Activated CD4-positive, alpha-beta memory T cell treated with anti-CD3 and anti-CD28 coated beads for 36 hours (primary cell): Measurements from ENCODE around the gene GALNT2. TPM values are rescaled to one million over a fixed set of nuclear protein-coding genes. Genes with fewer than 3 reads are reported as not detected.
A peak's percentile ranks its signal among the peaks of the same experiment; 100 is the strongest.

ENCODE experiments used
- CTCF ChIA-PET: fragments of 350-600 bp; sonication (Branson Sonifier 250); formaldehyde crosslinking; loops from one replicate; lab custom pipeline; 2021; ENCODE audit warnings: antibody characterized with exemption, inconsistent platforms; lab: Charles Lee
- POLR2A ChIA-PET: fragments of 350-600 bp; sonication (Branson Sonifier 250); formaldehyde crosslinking; loops from one replicate; lab custom pipeline; 2021; ENCODE audit warnings: antibody characterized with exemption; lab: Charles Lee
- DNase-seq: peaks from one replicate; pipeline ENCODE4 v3.0.0-alpha.2; 2020
- H3K27ac Mint-ChIP-seq: one replicate; pipeline ENCODE4 v1.8.0; 2021; ENCODE audit warnings: mixed read lengths
- H3K27me3 Mint-ChIP-seq: one replicate; pipeline ENCODE4 v1.8.0; 2021; ENCODE audit warnings: mixed read lengths
- H3K36me3 Mint-ChIP-seq: one replicate; pipeline ENCODE4 v1.8.0; 2021; ENCODE audit warnings: mixed read lengths
- H3K4me1 Mint-ChIP-seq: one replicate; pipeline ENCODE4 v1.8.0; 2021; ENCODE audit warnings: low read depth, mixed read lengths
- H3K4me3 Mint-ChIP-seq: one replicate; pipeline ENCODE4 v1.8.0; 2021; ENCODE audit warnings: mild to moderate bottlenecking, mixed read lengths
- H3K9me3 Mint-ChIP-seq: one replicate; pipeline ENCODE4 v1.8.0; 2021; ENCODE audit warnings: mixed read lengths
- intact Hi-C: fragments of 100-400 bp; cut with micrococcal nuclease; formaldehyde crosslinking; loops from one replicate; pipeline ENCODE4 v1.15.1; 2023
- total RNA-seq, 2 experiments: library from RNA; stranded (reverse); gene quantifications; one replicate each; pipeline ENCODE4 v1.2.3, GENCODE V29; 2021

GALNT2 gene
- 10 to 100 TPM; 49.5 to 51.0 TPM for total RNA-seq

DNA sequence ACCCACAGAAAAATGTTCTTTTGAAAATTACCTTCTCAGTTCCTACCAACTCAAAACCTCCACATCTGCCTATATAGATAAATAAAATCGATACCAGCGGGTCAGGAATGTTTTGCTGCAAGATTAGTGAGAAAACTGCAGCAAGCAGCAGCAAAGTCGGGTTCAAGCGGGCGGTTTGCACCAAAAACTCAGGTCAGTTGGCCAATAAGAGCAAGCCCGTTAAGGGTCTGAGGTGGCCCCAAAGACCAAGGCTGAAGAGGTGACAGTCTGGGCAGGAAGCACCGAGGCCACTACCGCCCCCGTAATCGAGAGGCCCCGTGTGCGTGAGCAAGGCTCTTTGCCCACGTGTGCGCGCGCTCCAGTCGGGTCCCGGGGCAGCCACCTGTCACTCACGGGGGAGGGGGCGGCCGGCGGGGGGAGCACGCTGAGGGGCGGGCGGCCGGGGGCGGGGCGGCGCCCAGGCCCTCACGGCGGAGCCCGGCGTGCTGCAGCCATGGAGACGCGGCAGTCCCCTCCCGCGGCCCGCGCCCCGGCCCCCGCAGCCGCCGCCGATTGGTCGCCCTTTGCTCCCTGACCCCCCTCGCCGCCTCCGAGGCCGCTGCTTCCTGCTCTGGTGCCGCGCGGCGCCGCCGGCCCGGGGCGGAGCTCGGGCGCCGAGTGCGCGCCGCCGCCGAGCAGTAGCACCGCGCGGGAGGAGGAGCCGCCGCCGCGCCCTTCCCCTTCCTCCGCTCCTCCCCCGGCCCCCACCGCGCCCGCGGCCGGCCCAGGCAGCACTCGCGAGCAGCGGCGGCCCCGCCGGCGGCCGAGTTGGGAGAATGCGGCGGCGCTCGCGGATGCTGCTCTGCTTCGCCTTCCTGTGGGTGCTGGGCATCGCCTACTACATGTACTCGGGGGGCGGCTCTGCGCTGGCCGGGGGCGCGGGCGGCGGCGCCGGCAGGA, at the start of gene GALNT2:
Gene GALNT2 (plus strand): TSS at position 773 of the 939 bp plus-strand sequence. CDS start 43 bp downstream, at position 816.
- peak within 1 kb of the TSS; percentile 83 for H3K27ac Mint-ChIP-seq
- peaks cover 2% of the 10 kb centered on the region for H3K27me3 Mint-ChIP-seq
- DNase-seq: peak; percentile 92
- H3K4me1 Mint-ChIP-seq: peaks cover 37% of the 10 kb centered on the region
- peak within 1 kb of the TSS; percentile 86 for H3K4me3 Mint-ChIP-seq
- intact Hi-C loops: loop anchor here (1.0 to 5.0 kb wide), 5 partner anchors 36 to 911 kb away; partner anchors contain the start of genes ARV1 and TTC13
- H3K36me3 Mint-ChIP-seq: no peaks in the 10 kb centered on the region
- peaks cover 3% of the 10 kb centered on the region for H3K9me3 Mint-ChIP-seq
- CTCF ChIA-PET: interaction anchor here (1.0 kb wide), 1 partner anchor 43 kb away, joined by 3 read pairs; no protein-coding TSS in a partner anchor
- POLR2A ChIA-PET: interaction anchor here (0.9 to 2.1 kb wide), 5 partner anchors 17 to 56 kb away, joined by 3 to 8 read pairs (median 5); no protein-coding TSS in a partner anchor

DNA sequence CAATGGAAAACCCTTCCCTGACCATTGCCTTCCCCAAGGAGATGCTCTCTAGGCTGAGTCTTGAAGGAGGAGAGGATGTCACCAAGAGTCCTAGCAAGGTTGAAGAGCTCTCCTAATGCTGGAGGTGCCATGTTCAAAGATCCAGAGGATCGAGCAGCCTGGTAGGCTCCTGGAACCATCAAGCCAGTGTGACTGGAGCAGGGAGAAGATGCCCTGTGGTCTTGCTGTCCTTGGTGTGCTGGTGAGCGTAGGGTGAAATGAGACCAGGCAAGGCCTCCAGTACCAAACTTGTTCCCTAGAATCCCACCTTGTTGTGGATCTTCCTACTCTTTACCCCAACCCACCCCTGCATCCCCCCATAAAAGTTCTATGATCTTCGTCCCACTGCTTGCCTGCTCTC, 46.6 kb upstream of the GALNT2 start:
- Mint-ChIP-seq H3K9me3 (no peaks in the 10 kb centered on the region), H3K4me3 (no peak overlapping the region), H3K4me1 (no peaks in the 10 kb centered on the region), H3K36me3 (no peaks in the 10 kb centered on the region), H3K27ac (no peak overlapping the region), H3K27me3 (peaks cover 13% of the 10 kb centered on the region)
- CTCF ChIA-PET: no interaction called here
- intact Hi-C loops: no loop called here
- POLR2A ChIA-PET: no interaction called here
- no peak for DNase-seq

- Mint-ChIP-seq H3K27ac (no peak overlapping the region), H3K36me3 (no peaks in the 10 kb centered on the region), H3K9me3 (no peaks in the 10 kb centered on the region), H3K4me1 (no peaks in the 10 kb centered on the region), H3K4me3 (no peak overlapping the region), H3K27me3 (peaks cover 10% of the 10 kb centered on the region)
- POLR2A ChIA-PET: no interaction called here
- DNase-seq: no peak
- CTCF ChIA-PET: no interaction called here
- intact Hi-C loops: no loop called here
Measured at GRCh38 chr1:230022666-230023380, 44.2 kb upstream of the GALNT2 start.

DNA sequence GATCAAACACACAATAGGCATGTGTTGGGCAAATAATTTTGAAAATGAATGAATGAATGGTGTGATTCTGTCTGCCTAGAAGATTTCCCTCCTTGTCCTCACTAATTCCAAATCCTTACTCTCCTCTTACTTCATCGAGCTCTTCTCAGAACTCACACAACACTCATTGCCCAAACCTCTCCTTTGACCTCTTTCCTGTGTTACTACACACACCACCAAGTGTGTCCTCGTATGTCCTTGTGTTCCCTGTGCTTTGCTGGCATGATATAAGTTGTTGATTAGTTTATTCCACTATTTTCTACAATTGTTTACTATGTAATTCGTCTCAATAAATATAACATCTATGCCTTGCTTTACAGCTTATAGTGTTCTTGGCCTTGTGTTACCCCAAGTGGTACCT, 41.4 kb upstream of the GALNT2 start:
- CTCF ChIA-PET: interaction anchor here (1.1 kb wide), 1 partner anchor 95 kb away, joined by 3 read pairs; no protein-coding TSS in a partner anchor

DNA sequence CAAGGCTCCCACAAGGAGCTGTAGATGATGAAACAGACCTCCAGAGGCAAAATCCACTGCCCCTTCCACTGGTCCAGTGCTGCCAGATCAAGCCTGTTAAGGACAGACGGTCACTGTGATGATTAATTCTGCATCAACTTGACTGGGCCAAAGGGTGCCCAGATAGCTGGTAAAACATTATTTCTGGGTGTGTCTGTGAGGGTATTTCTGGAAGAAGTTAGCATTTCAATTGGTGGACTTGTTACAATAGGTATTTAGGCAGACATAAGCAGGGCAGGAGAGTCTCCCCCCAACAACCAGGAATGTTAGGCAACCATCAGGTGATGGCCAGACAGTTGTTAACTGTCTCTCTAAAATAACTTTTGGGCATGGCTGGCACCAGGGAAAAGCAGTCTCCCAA, 40.9 kb upstream of the GALNT2 start:
- ChIA-PET POLR2A (no interaction called here), CTCF (interaction anchor here (1.1 kb wide), 1 partner anchor 94 kb away, joined by 3 read pairs; no protein-coding TSS in a partner anchor)
- Mint-ChIP-seq H3K36me3 (no peaks in the 10 kb centered on the region), H3K9me3 (no peaks in the 10 kb centered on the region), H3K4me1 (peaks cover 17% of the 10 kb centered on the region), H3K4me3 (no peak overlapping the region), H3K27me3 (peaks cover 5% of the 10 kb centered on the region), H3K27ac (no peak overlapping the region)
- DNase-seq: no peak
- intact Hi-C loops: no loop called here

More for the DNA sequence above, 41.4 kb upstream of the GALNT2 start:
- Mint-ChIP-seq H3K27ac (no peak overlapping the region), H3K4me1 (peaks cover 12% of the 10 kb centered on the region), H3K9me3 (no peaks in the 10 kb centered on the region), H3K36me3 (no peaks in the 10 kb centered on the region), H3K4me3 (no peak overlapping the region), H3K27me3 (peaks cover 5% of the 10 kb centered on the region)
- no peak for DNase-seq
- intact Hi-C loops: no loop called here
- POLR2A ChIA-PET: no interaction called here

DNA sequence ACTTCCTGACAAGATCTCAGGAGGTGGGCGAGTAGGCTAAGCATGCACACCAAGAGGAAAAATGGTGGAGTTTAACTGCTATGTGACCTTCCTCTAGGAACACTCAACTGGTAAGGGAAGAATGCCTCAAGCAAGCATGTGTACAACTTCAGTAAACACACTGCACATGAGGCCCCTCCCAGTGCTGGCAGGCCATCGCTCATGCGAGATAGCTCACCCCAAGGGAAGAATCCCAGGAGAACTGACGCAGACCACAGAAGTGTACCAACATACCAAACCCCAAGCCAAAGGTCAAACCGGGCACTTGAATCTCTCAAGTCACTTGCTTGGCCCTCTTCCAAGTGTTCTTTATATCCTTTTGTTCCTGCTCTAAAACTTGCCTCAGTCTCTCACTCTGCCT, 40.5 kb upstream of the GALNT2 start:
- CTCF ChIA-PET: interaction anchor here (1.1 kb wide), 1 partner anchor 94 kb away, joined by 3 read pairs; no protein-coding TSS in a partner anchor
- POLR2A ChIA-PET: no interaction called here
- DNase-seq: no peak
- Mint-ChIP-seq H3K27ac (no peak overlapping the region), H3K36me3 (no peaks in the 10 kb centered on the region), H3K27me3 (peaks cover 5% of the 10 kb centered on the region), H3K4me1 (peaks cover 17% of the 10 kb centered on the region), H3K9me3 (no peaks in the 10 kb centered on the region), H3K4me3 (no peak overlapping the region)
- intact Hi-C loops: no loop called here

GRCh38 chr1:230028602-230029223, 38.3 kb upstream of the GALNT2 start:
- H3K4me3 Mint-ChIP-seq: no peak overlapping the region
- CTCF ChIA-PET: no interaction called here

GRCh38 chr1:230029244-230029941, 37.6 kb upstream of the GALNT2 start:
- peak overlapping the region; percentile 16 for H3K27ac Mint-ChIP-seq
- no peaks in the 10 kb centered on the region for H3K9me3 Mint-ChIP-seq
- peak; percentile 18 for DNase-seq
- H3K4me3 Mint-ChIP-seq: no peak overlapping the region
- H3K27me3 Mint-ChIP-seq: no peaks in the 10 kb centered on the region
- CTCF ChIA-PET: no interaction called here
- intact Hi-C loops: no loop called here
- peaks cover 17% of the 10 kb centered on the region for H3K4me1 Mint-ChIP-seq
- H3K36me3 Mint-ChIP-seq: no peaks in the 10 kb centered on the region
- POLR2A ChIA-PET: interaction anchor here (1.5 kb wide), 2 partner anchors 48 to 54 kb away, joined by 3 read pairs; no protein-coding TSS in a partner anchor

More at GRCh38 chr1:230028602-230029223, 38.3 kb upstream of the GALNT2 start:
- Mint-ChIP-seq H3K27me3 (no peaks in the 10 kb centered on the region), H3K27ac (no peak overlapping the region), H3K4me1 (peaks cover 17% of the 10 kb centered on the region), H3K9me3 (no peaks in the 10 kb centered on the region), H3K36me3 (no peaks in the 10 kb centered on the region)
- intact Hi-C loops: no loop called here
- DNase-seq: no peak
- POLR2A ChIA-PET: no interaction called here

DNA sequence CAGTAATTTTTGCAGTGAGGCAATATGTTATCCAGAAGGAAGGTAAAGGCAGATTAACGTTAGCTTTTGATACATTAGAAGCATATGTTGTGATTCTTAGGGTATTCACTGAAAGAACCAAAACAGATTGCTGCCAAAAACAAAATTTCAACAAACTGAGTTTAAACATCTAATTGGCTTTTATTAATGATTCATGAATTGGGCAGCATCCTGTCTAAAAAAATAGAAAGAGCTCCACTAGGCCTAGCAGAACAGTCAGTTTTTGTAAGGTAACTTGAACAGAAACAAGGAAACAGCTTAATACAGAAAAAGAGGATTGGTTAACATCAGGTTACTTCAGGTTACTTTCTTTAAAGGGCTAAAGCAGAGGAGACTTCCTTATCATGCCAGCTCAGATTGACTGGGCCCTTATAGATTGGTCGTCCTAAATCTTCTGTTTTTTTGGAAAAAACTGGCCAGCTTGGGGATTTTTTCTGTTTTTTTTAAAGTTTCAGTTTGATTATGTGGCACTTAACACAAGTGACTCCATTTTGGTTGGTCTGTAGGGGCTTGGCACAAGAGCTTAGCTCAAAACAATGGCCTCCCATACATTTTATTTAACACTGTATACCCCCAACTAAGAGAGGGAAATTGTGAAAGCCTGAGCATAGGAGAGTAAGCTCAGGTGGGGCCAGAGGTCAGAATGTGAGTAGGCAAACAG, 36.8 kb upstream of the GALNT2 start:
- Mint-ChIP-seq H3K4me1 (peaks cover 17% of the 10 kb centered on the region), H3K9me3 (no peaks in the 10 kb centered on the region), H3K27ac (peak overlapping the region; percentile 16), H3K27me3 (no peaks in the 10 kb centered on the region), H3K4me3 (no peak overlapping the region), H3K36me3 (no peaks in the 10 kb centered on the region)
- no peak for DNase-seq
- intact Hi-C loops: loop anchor here (2.0 to 5.0 kb wide), 2 partner anchors 37 to 72 kb away; partner anchors contain the start of gene GALNT2
- ChIA-PET CTCF (interaction anchor here (0.8 to 1.8 kb wide), 2 partner anchors 11 to 369 kb away, joined by 3 to 5 read pairs; no protein-coding TSS in a partner anchor), POLR2A (interaction anchor here (1.2 to 1.5 kb wide), 3 partner anchors 36 to 53 kb away, joined by 3 to 5 read pairs (median 3); partner anchors contain the start of gene GALNT2)

- Mint-ChIP-seq H3K9me3 (peaks cover 6% of the 10 kb centered on the region), H3K27me3 (peaks cover 2% of the 10 kb centered on the region), H3K4me3 (no peak overlapping the region), H3K27ac (peak overlapping the region; percentile 55), H3K4me1 (peaks cover 17% of the 10 kb centered on the region), H3K36me3 (peaks cover 2% of the 10 kb centered on the region)
- peak; percentile 29 for DNase-seq
- CTCF ChIA-PET: interaction anchor here (0.7 to 1.8 kb wide), 2 partner anchors 38 to 370 kb away, joined by 3 to 5 read pairs; no protein-coding TSS in a partner anchor
- POLR2A ChIA-PET: interaction anchor here (1.2 to 1.5 kb wide), 3 partner anchors 35 to 52 kb away, joined by 3 to 5 read pairs (median 3); partner anchors contain the start of gene GALNT2
- intact Hi-C loops: loop anchor here (2.0 to 5.0 kb wide), 2 partner anchors 36 to 71 kb away; partner anchors contain the start of gene GALNT2
Measured at GRCh38 chr1:230031131-230031530, 35.9 kb upstream of the GALNT2 start.
